HUES64 (cell line): ENCODE results near the gene MUL1.
"Not testable (repeated sequence)": the region's sequence is repeated elsewhere in the genome, so short reads cannot be mapped to it uniquely, and the experiment has no call there.

Source experiments
- H3K27ac ChIP-seq: 2 replicates; pipeline ENCODE4 v1.7.0; 2013; ENCODE audit warnings: low read depth, low read length, inconsistent platforms
- H3K27me3 ChIP-seq: 2 replicates; pipeline ENCODE4 v1.6.1; 2013; ENCODE audit warnings: mild to moderate bottlenecking, low read length; ENCODE audit not compliant: insufficient read depth
- H3K36me3 ChIP-seq: 2 replicates; pipeline ENCODE4 v1.6.1; 2013; ENCODE audit warnings: mild to moderate bottlenecking, low read length; ENCODE audit not compliant: insufficient read depth
- H3K4me1 ChIP-seq: 2 replicates; pipeline ENCODE4 v1.6.1; 2013; ENCODE audit warnings: mild to moderate bottlenecking, low read length, moderate library complexity; ENCODE audit not compliant: insufficient read depth
- H3K4me3 ChIP-seq: 2 replicates; pipeline ENCODE4 v1.5.1; 2013; ENCODE audit warnings: mild to moderate bottlenecking, low read length, moderate library complexity
- H3K9ac ChIP-seq: 2 replicates; pipeline ENCODE4 v1.6.1; 2013; ENCODE audit warnings: mild to moderate bottlenecking, low read depth, low read length
- H3K9me3 ChIP-seq: 2 replicates; pipeline ENCODE4 v1.6.1; 2013; ENCODE audit warnings: low read depth, low read length; ENCODE audit not compliant: insufficient read depth
- WGBS: fragments of 150-250, 120-280 bp; methylation state at CpG from one replicate; pipeline ENCODE4 v1.1.7; 2013; ENCODE audit warnings: missing lambda C conversion rate; 5-methylcytosine and 5-hydroxymethylcytosine counted together

The MUL1 gene

DNA sequence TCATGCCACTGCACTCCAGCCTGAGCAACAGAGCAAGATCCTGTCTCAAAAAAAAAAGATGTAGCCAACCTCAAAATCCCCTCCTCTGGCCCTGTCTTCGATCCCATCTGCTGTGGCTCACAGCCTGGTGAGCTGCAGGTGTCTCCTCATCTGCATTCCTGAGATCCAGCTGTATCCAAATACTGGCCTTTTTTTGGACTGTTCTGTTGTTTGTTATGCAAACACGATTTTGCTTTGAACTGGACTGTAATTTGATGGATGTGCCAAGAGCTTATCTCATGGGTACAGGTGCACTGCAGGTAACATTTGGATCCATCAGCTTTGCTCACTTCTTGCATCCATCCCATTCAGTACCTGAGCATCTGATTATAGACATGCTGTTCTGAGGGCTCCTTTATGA lies 30.3 kb upstream of the MUL1 start:
- 40% methylated on average over 2 of the region's 2 CpGs for WGBS
- Histone ChIP-seq H3K9ac (no peak overlapping the region), H3K4me1 (no peaks in the 10 kb centered on the region), H3K27ac (no peak overlapping the region), H3K4me3 (no peak overlapping the region), H3K27me3 (peaks cover 40% of the 10 kb centered on the region), H3K36me3 (no peaks in the 10 kb centered on the region), H3K9me3 (no peaks in the 10 kb centered on the region)

GRCh38 chr1:20534659-20535417 lies 26.9 kb upstream of the MUL1 start:
- 69% methylated on average over 12 of the region's 12 CpGs for WGBS
- no peaks in the 10 kb centered on the region for H3K4me1 ChIP-seq

GRCh38 chr1:20533635-20534034 lies 25.7 kb upstream of the MUL1 start:
- Histone ChIP-seq H3K4me1 (no peaks in the 10 kb centered on the region), H3K9me3 (no peaks in the 10 kb centered on the region), H3K27me3 (peaks cover 27% of the 10 kb centered on the region), H3K9ac (no peak overlapping the region), H3K4me3 (no peak overlapping the region), H3K27ac (no peak overlapping the region), H3K36me3 (no peaks in the 10 kb centered on the region)
- WGBS: 80% methylated on average over 4 of the region's 4 CpGs

More at GRCh38 chr1:20534659-20535417, 26.9 kb upstream of the MUL1 start:
- Histone ChIP-seq H3K4me3 (no peak overlapping the region), H3K27me3 (peaks cover 32% of the 10 kb centered on the region), H3K9me3 (no peaks in the 10 kb centered on the region), H3K9ac (no peak overlapping the region), H3K36me3 (no peaks in the 10 kb centered on the region), H3K27ac (no peak overlapping the region)

DNA sequence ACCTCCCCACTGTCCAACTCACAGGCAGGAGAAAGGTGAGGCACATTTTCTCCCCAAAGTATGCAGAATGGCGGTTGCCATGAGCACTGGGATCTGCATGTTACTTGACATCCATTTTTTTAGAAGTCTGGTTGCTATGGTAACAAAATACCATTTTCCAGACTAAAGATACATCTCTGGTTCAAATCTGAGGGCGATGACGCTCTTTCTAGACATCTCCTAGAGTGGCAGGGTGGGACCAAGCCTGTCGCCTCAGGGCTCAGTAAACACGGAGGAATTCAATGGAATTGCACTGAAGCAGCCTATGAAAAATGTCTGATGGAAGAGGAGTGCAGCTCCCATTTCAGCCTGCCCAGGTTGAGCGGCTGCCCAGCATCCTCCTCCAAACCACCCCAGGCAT lies 22.9 kb upstream of the MUL1 start:
- H3K9ac ChIP-seq: no peak overlapping the region
- H3K27me3 ChIP-seq: peaks cover 35% of the 10 kb centered on the region
- no peaks in the 10 kb centered on the region for H3K36me3 ChIP-seq
- no peak overlapping the region for H3K27ac ChIP-seq
- no peaks in the 10 kb centered on the region for H3K4me1 ChIP-seq
- 83% methylated on average over 6 of the region's 6 CpGs for WGBS
- H3K4me3 ChIP-seq: no peak overlapping the region
- no peaks in the 10 kb centered on the region for H3K9me3 ChIP-seq

DNA sequence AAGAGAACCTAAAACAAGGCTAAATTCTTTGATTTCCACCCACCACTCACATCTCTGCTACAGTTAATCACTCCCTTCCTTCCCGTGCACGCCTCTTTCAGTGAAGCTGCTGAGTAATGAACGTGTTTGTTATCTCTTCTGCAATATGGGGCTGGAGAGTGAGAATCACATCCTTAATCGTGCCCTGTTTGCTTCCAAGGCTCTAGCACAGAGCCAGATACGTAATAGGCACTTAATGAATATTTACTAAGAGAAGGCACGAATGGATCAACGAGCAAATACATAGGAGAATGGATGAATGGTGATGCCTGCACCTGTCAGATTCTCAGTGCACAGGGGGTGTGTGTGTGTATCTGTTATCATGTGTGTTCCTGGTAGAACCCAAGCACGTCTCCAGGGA lies 22.4 kb upstream of the MUL1 start:
- Histone ChIP-seq H3K9ac (no peak overlapping the region), H3K27me3 (peaks cover 37% of the 10 kb centered on the region), H3K9me3 (no peaks in the 10 kb centered on the region), H3K36me3 (no peaks in the 10 kb centered on the region), H3K4me3 (no peak overlapping the region), H3K4me1 (no peaks in the 10 kb centered on the region), H3K27ac (no peak overlapping the region)
- 77% methylated on average over 8 of the region's 8 CpGs for WGBS

DNA sequence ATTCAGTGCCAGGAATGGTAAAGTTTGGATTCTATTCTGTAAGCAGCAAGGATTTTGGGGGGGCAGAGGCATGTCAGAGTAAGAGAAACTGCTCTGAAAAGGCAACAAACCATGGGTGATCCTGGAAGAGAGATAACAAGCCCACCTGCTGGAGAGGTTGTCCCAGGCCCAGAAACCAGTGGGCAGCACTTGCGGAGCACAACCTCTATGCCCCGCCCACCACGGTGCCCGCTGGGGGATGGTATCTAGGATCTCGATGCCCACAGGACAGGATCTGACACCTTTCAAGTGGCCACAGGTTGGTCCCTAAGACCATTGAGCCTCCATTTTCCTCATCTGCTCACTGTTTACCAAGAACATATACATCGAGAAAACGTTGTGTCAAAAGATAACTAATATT lies 20.3 kb upstream of the MUL1 start:
- H3K27ac ChIP-seq: no peak overlapping the region
- H3K27me3 ChIP-seq: peaks cover 35% of the 10 kb centered on the region
- H3K36me3 ChIP-seq: no peaks in the 10 kb centered on the region
- H3K9me3 ChIP-seq: no peaks in the 10 kb centered on the region
- 74% methylated on average over 7 of the region's 7 CpGs for WGBS
- no peak overlapping the region for H3K4me3 ChIP-seq
- H3K4me1 ChIP-seq: no peaks in the 10 kb centered on the region
- no peak overlapping the region for H3K9ac ChIP-seq

DNA sequence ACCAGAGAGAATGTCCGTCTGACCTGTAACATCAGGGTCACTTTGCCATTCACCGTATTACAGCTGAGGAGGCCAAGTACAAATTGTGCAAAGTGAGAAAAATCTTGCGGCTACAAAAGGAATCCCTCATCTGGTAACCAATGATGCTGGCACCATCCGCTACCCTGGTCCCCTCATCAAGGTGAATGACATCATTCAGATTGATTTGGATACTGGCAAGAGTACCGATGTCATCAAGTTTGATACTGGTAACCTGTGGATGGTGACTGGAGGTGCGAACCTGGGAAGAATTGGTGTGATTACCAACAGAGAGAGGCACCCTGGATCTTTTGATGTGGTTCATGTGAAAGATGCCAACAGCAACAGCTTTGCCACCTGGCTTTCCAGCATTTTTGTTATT lies 18.3 kb upstream of the MUL1 start:
- no peak overlapping the region for H3K9ac ChIP-seq
- H3K27me3 ChIP-seq: peaks cover 35% of the 10 kb centered on the region
- WGBS: 89% methylated on average over 6 of the region's 6 CpGs
- no peaks in the 10 kb centered on the region for H3K4me1 ChIP-seq
- no peaks in the 10 kb centered on the region for H3K36me3 ChIP-seq
- no peak overlapping the region for H3K4me3 ChIP-seq
- H3K9me3 ChIP-seq: no peaks in the 10 kb centered on the region
- H3K27ac ChIP-seq: no peak overlapping the region

GRCh38 chr1:20521960-20522861 lies 14.3 kb upstream of the MUL1 start:
- H3K4me3 ChIP-seq: peak overlapping the region; percentile 24; the same call in 1 of the 2 replicates
- H3K27me3 ChIP-seq: peaks cover 14% of the 10 kb centered on the region
- H3K9ac ChIP-seq: no peak overlapping the region
- H3K9me3 ChIP-seq: no peaks in the 10 kb centered on the region
- 36% methylated on average over 17 of the region's 17 CpGs for WGBS
- no peaks in the 10 kb centered on the region for H3K36me3 ChIP-seq
- no peak overlapping the region for H3K27ac ChIP-seq
- no peaks in the 10 kb centered on the region for H3K4me1 ChIP-seq

DNA sequence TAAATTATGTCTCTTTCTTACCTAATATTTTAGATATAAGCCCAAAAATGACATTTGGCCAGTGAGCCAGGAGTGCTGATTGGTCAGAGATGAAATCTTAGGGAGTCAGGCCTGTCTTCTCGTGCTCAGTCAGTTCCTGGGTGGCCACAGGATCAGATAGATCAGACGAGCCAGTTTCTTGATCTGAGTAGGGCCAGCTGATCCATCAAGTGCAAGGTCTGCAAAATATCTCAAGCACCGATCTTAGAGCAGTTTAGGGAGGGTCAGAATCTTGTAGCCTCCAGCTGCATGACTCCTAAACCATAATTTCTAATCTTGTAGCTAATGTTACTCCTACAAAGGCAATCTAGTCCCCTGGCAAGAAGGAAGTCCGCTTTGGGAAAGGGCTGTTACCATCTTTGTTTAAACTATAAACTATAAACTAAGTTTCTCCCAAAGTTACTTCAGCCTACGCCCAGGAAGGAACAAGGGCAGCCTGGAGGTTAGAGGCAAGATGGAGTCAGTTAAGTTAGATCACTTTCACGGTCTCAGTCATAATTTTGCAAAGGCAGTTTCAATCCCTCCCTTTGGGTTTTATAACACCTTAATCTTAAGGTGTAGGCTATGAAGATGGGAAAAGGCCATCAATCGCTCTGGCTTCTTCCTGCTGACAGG lies 11.8 kb upstream of the MUL1 start:
- H3K27me3 ChIP-seq, H3K9me3 ChIP-seq, H3K27ac ChIP-seq, H3K36me3 ChIP-seq, H3K4me3 ChIP-seq, H3K4me1 ChIP-seq: not testable (repeated sequence)
- H3K9ac ChIP-seq: peak overlapping the region; percentile 26; the same call in 1 of the 2 replicates
- WGBS: 77% methylated on average over 7 of the region's 7 CpGs

GRCh38 chr1:20511518-20512428 lies 3.8 kb upstream of the MUL1 start:
- Histone ChIP-seq H3K36me3 (no peaks in the 10 kb centered on the region), H3K9me3 (no peaks in the 10 kb centered on the region), H3K27me3 (peaks cover 39% of the 10 kb centered on the region), H3K9ac (no peak overlapping the region), H3K27ac (no peak overlapping the region), H3K4me3 (no peak overlapping the region), H3K4me1 (no peaks in the 10 kb centered on the region)
- WGBS: 50% methylated on average over 3 of the region's 6 CpGs
